Measurements from ENCODE around the gene GBA3. TPM values are rescaled to one million over a fixed set of nuclear protein-coding genes. Genes with fewer than 3 reads are reported as not detected.

Gene GBA3
- total and polyA plus RNA-seq, 2 of the 8 experiments (the other 6 are each of a cell fraction or from before 2014, with no cell fraction given): not detected

GRCh38 chr4:22713841-22714240, 21.1 kb downstream of the GBA3 start:
- H4K5ac ChIP-seq (ENCODE audit: insufficient read length, low read depth, low read length): no peak overlapping the region
- TF ChIP-seq TAF7 (optimal IDR thresholded peaks at IDR 0.05; ENCODE audit: borderline replicate concordance, low read depth, low read length) (no peak), RBBP5 (IDR thresholded peaks at IDR 0.05; ENCODE audit: borderline replicate concordance, low read depth, low read length) (no peak), BRCA1 (IDR thresholded peaks at IDR 0.05; ENCODE audit: low read depth, low read length) (no peak), POLR2AphosphoS5 (IDR thresholded peaks at IDR 0.05; ENCODE audit: low read depth, low read length) (no peak), JUN (IDR thresholded peaks at IDR 0.05; ENCODE audit: low read depth, low read length) (no peak), SAP30 (IDR thresholded peaks at IDR 0.05; ENCODE audit: insufficient read depth, insufficient replicate concordance, low read length) (no peak), KDM4A (IDR thresholded peaks at IDR 0.05; ENCODE audit: low read depth, low read length, severe bottlenecking) (no peak), BACH1 (IDR thresholded peaks at IDR 0.05; ENCODE audit: low read length) (no peak), GABPA (IDR thresholded peaks at IDR 0.05; ENCODE audit: borderline replicate concordance, insufficient read depth, low read length) (no peak), EGR1 (IDR thresholded peaks at IDR 0.05; ENCODE audit: borderline replicate concordance, low read depth, low read length) (no peak), KDM5A (IDR thresholded peaks at IDR 0.05; ENCODE audit: low read length) (no peak), POU5F1 (IDR thresholded peaks at IDR 0.05; ENCODE audit: low read depth, low read length) (no peak), SIN3A (conservative IDR thresholded peaks at IDR 0.05 in 1 of 2, IDR thresholded peaks at IDR 0.05 in 1 of 2; ENCODE audit: low read depth in 1 of 2, low read length in 2 of 2) (no peak)
- H4K8ac ChIP-seq (ENCODE audit: extremely low read depth, insufficient read depth, low read length): no peak overlapping the region
- H3K23me2 ChIP-seq (ENCODE audit: low read depth, low read length): no peaks in the 10 kb centered on the region
- H4K20me1 ChIP-seq (replicated peaks in 1 of 2; ENCODE audit: control insufficient read depth in 1 of 2, insufficient read depth in 2 of 2, low read length in 2 of 2): no peaks in the 10 kb centered on the region
- no peak overlapping the region for H3K9ac ChIP-seq (replicated peaks in 1 of 4; ENCODE audit: extremely low read depth in 1 of 4, low read depth in 3 of 4, low read length in 3 of 4)
- ChIA-PET CTCF (ENCODE audit: partially characterized antibody) (no interaction called here), POLR2A (ENCODE audit: partially characterized antibody) (no interaction called here)
- no peaks in the 10 kb centered on the region for H3K27me3 ChIP-seq (replicated peaks in 1 of 4; ENCODE audit: control insufficient read depth in 3 of 4, extremely low read depth in 1 of 4, insufficient read depth in 3 of 4, low read length in 3 of 4)
- no peak overlapping the region for H3K27ac ChIP-seq (ENCODE audit: low read depth, low read length)
- FAIRE-seq (no peak), DNase-seq (ENCODE audit: low read depth in 1 of 2, low spot score in 2 of 2) (no peak)
- no peak overlapping the region for H3K4ac ChIP-seq (replicated peaks; ENCODE audit: insufficient read length, low read depth, low read length)
- no peak overlapping the region for H2BK20ac ChIP-seq (ENCODE audit: low read length)
- WGBS, 2 experiments (ENCODE audit: extremely low coverage in 1 of 2, insufficient coverage in 1 of 2, insufficient read length in 1 of 2, insufficient replicate concordance in 2 of 2, low coverage in 1 of 2, low lambda C conversion rate in 2 of 2, missing lambda C conversion rate in 1 of 2): 88% methylated on average over 1 of the region's 1 CpG; no CpG with 5 or more reads in 1 of the 2 experiments
- no peak overlapping the region for H2BK15ac ChIP-seq (ENCODE audit: low read length)
- no peaks in the 10 kb centered on the region for H3K4me1 ChIP-seq (replicated peaks in 1 of 4; ENCODE audit: control insufficient read depth in 3 of 4, insufficient read depth in 4 of 4, low read length in 3 of 4)
- H2BK5ac ChIP-seq (ENCODE audit: low read depth, low read length): no peak overlapping the region
- no peak overlapping the region for H3K4me3 ChIP-seq (ENCODE audit: extremely low read depth in 1 of 4, insufficient read depth in 2 of 4, low read depth in 3 of 4, low read length in 4 of 4)
- H3K79me2 ChIP-seq (ENCODE audit: control insufficient read depth in 1 of 2, insufficient read depth in 2 of 2, low read length in 2 of 2): no peaks in the 10 kb centered on the region
- H3K18ac ChIP-seq (ENCODE audit: extremely low read depth, low read length): no peak overlapping the region
- no peak overlapping the region for H3K4me2 ChIP-seq (ENCODE audit: insufficient read depth in 1 of 2, low read depth in 2 of 2, low read length in 2 of 2)
- H3K36me3 ChIP-seq (ENCODE audit: control insufficient read depth in 2 of 4, insufficient read depth in 4 of 4, low read length in 3 of 4): no peaks in the 10 kb centered on the region
- no peaks in the 10 kb centered on the region for H3K9me3 ChIP-seq (ENCODE audit: insufficient read depth in 2 of 2, low read depth in 1 of 2, low read length in 1 of 2)
- no peaks in the 10 kb centered on the region for H3K79me1 ChIP-seq (ENCODE audit: low read depth, low read length)
- no peak overlapping the region for H3K56ac ChIP-seq (replicated peaks; ENCODE audit: insufficient read length, low read depth, low read length)
- H2AK5ac ChIP-seq (ENCODE audit: low read depth, low read length): no peak overlapping the region
- no peak overlapping the region for H2BK12ac ChIP-seq (ENCODE audit: low read depth, low read length)
- no peak overlapping the region for H2BK120ac ChIP-seq (replicated peaks; ENCODE audit: low read depth, low read length)
- H2AFZ ChIP-seq (ENCODE audit: low read length): no peak overlapping the region
- no peak overlapping the region for H3K23ac ChIP-seq (ENCODE audit: insufficient read length)
- no peak overlapping the region for H3K14ac ChIP-seq (ENCODE audit: insufficient read length)
- H4K91ac ChIP-seq (replicated peaks; ENCODE audit: insufficient read length, low read length): no peak overlapping the region
